ENCODE results near the gene HECTD4. TPM values are rescaled to one million over a fixed set of nuclear protein-coding genes. Genes with fewer than 3 reads are reported as not detected.

HECTD4 gene
- total and polyA plus RNA-seq, 2 of the 4 experiments (the other 2 are of a cell fraction): 12.9 to 13.0 TPM

DNA sequence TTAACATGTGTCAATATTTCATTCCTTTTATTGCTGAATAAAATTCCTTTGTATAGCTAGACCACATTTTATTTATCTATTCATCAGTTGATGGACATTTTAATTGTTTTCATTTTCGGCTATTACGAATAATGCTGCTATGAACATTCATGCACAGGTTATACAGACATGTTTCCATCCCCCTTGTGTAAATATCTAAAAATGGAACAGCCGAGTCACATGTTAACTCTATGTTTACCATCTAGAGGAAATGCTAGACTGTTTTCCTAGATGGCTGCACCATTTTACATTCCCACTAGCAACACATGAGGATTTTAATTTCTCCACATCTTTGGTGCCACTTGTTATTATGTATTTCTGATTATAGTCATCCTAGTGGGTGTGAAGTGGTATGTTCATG lies 49.2 kb downstream of the HECTD4 start:
- dilution Hi-C loops (cut with HindIII; ENCODE audit: low sequenced_read_pairs, unreplicated experiment) (no loop called here), intact Hi-C loops (cut with micrococcal nuclease) (no loop called here), in situ Hi-C loops (cut with MboI; ENCODE audit: low sequenced_read_pairs) (no loop called here)
- ChIA-PET CTCF (no interaction called here), POLR2A (ENCODE audit: unreplicated experiment) (no interaction called here)
- no peak for DNase-seq
- Histone ChIP-seq H3K4me1 (ENCODE audit: control insufficient read depth, insufficient read depth, low read length) (no peaks in the 10 kb centered on the region), H2BK20ac (ENCODE audit: low read depth, low read length) (no peak overlapping the region), H3K4ac (ENCODE audit: low read depth, low read length) (no peak overlapping the region), H3K14ac (replicated peaks; ENCODE audit: low read depth, low read length) (no peak overlapping the region), H4K91ac (ENCODE audit: insufficient read depth, low read depth, low read length) (no peak overlapping the region), H3K27me3 (ENCODE audit: control insufficient read depth, insufficient read depth, low read length) (no peaks in the 10 kb centered on the region), H3K56ac (ENCODE audit: extremely low read depth, insufficient read depth, low read length) (no peak overlapping the region), H3K79me1 (ENCODE audit: low read depth in 1 of 2, low read length in 2 of 2) (peaks cover 6 to 56% of the 10 kb centered on the region in 2 experiments; a peak in 3 of 4 replicates), H3K27ac (ENCODE audit: insufficient read depth, low read length) (no peak overlapping the region), H3K4me2 (ENCODE audit: low read depth, low read length) (no peak overlapping the region), H2BK120ac (ENCODE audit: low read depth, low read length) (no peak overlapping the region), H3K9me1 (ENCODE audit: insufficient read depth, low read length) (no peaks in the 10 kb centered on the region; the same call in 1 of the 2 replicates), H4K8ac (ENCODE audit: low read depth in 2 of 2, low read length in 2 of 2) (no peak overlapping the region), H3K36me3 (ENCODE audit: control insufficient read depth, insufficient read depth, low read length) (0 out of 2 replicates have a peak, but pooled peaks cover 2% of the 10 kb centered on the region), H3K9ac (ENCODE audit: low read depth, low read length) (no peak overlapping the region), H2AK5ac (ENCODE audit: low read depth, low read length) (no peak overlapping the region), H3K23ac (ENCODE audit: low read depth, low read length) (no peak overlapping the region), H4K20me1 (ENCODE audit: insufficient read depth, low read length) (peaks cover 11% of the 10 kb centered on the region), H3K4me3 (ENCODE audit: insufficient read depth, low read depth, low read length) (no peak overlapping the region), H2BK15ac (ENCODE audit: low read depth, low read length) (no peak overlapping the region), H2AK9ac (replicated peaks; ENCODE audit: low read depth, low read length, poor library complexity) (no peak overlapping the region), H3K9me3 (ENCODE audit: control insufficient read depth, insufficient read depth, low read length) (no peaks in the 10 kb centered on the region), H2BK5ac (ENCODE audit: low read depth, low read length, poor library complexity, severe bottlenecking) (no peak overlapping the region), H3K18ac (ENCODE audit: low read depth, low read length) (no peak overlapping the region), H2AFZ (replicated peaks; ENCODE audit: low read length, poor library complexity) (no peak overlapping the region), H4K5ac (ENCODE audit: low read depth, low read length) (no peak overlapping the region)
- TF ChIP-seq, protein P1, sequence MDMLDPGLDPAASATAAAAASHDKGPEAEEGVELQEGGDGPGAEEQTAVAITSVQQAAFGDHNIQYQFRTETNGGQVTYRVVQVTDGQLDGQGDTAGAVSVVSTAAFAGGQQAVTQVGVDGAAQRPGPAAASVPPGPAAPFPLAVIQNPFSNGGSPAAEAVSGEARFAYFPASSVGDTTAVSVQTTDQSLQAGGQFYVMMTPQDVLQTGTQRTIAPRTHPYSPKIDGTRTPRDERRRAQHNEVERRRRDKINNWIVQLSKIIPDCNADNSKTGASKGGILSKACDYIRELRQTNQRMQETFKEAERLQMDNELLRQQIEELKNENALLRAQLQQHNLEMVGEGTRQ (IDR thresholded peaks at IDR 0.05; ENCODE audit: low read depth, low read length): no peak
- no peak for TF ChIP-seq POLR2A (IDR thresholded peaks at IDR 0.05; ENCODE audit: low read depth, low read length)
- TF ChIP-seq BHLHE40 (IDR thresholded peaks at IDR 0.05; ENCODE audit: low read depth, low read length): no peak
- no peak for TF ChIP-seq CHD1 (IDR thresholded peaks at IDR 0.05; ENCODE audit: low read depth, low read length)
- no peak for TF ChIP-seq FOS (IDR thresholded peaks at IDR 0.05; ENCODE audit: low read depth, low read length)
- TF ChIP-seq MAFK (IDR thresholded peaks at IDR 0.05; ENCODE audit: low read depth, low read length): no peak
- no peak for TF ChIP-seq MXI1 (IDR thresholded peaks at IDR 0.05; ENCODE audit: borderline replicate concordance, low read depth, low read length)
- no peak for TF ChIP-seq NFE2L2 (IDR thresholded peaks at IDR 0.05; ENCODE audit: low read depth, low read length)
- no peak for TF ChIP-seq CEBPB (IDR thresholded peaks at IDR 0.05; ENCODE audit: low read depth, low read length)
- WGBS, 2 experiments (ENCODE audit: extremely low coverage in 2 of 2, insufficient read length in 1 of 2): no CpG with 5 or more reads among the region's 3 CpGs
- no peak for ATAC-seq (ENCODE audit: low read depth)
- BruUV-seq (replicated peaks): no TSS peak

All from IMR-90 (cell line).